OCI-LY7 (cell line): ENCODE measurements around the gene PPP1R2. TPM values are rescaled to one million over a fixed set of nuclear protein-coding genes. Genes with fewer than 3 reads are reported as not detected.

Source experiments
- BruUV-seq: library from RNA; stranded (reverse); fragments of 400-500 nt; replicated peaks from 2 replicates; lab custom pipeline; 2021; lab: Mats Ljungman, UMichigan
- CTCF ChIA-PET: fragments of 300-600 bp; sonication (Branson Sonifier 250); formaldehyde crosslinking; loops from one replicate; lab custom pipeline; 2022; ENCODE audit warnings: antibody characterized with exemption; ENCODE audit not compliant: unreplicated experiment; lab: Charles Lee
- POLR2A ChIA-PET: fragments of 300-600 bp; sonication (Branson Sonifier 250); formaldehyde crosslinking; loops from one replicate; lab custom pipeline; 2022; ENCODE audit warnings: antibody characterized with exemption; lab: Charles Lee
- DNase-seq: peaks from one replicate; pipeline ENCODE4 v3.0.0-alpha.2; 2015; ENCODE audit warnings: low spot score
- H2AFZ ChIP-seq: fragments of 200-600 bp; sonication (generic), shearing (Covaris generic); 2 replicates; pipeline ENCODE4 v1.6.1; 2014; ENCODE audit warnings: mild to moderate bottlenecking, antibody characterized with exemption, low read length, moderate library complexity
- H3K27ac ChIP-seq: fragments of 200-600 bp; sonication (generic); 2 replicates; pipeline ENCODE4 v1.5.1; 2014; ENCODE audit warnings: mixed run types, low read depth, mild to moderate bottlenecking, moderate library complexity, low read length, inconsistent platforms; ENCODE audit not compliant: poor library complexity, severe bottlenecking
- H3K36me3 ChIP-seq: fragments of 200-600 bp; sonication (generic); 2 replicates; pipeline ENCODE4 v1.6.1; 2014; ENCODE audit warnings: mild to moderate bottlenecking, antibody characterized with exemption, low read length, moderate library complexity, mixed read lengths; ENCODE audit not compliant: insufficient read depth
- H3K4me1 ChIP-seq: fragments of 200-600 bp; sonication (generic); 2 replicates; pipeline ENCODE4 v1.5.1; 2014; ENCODE audit warnings: mild to moderate bottlenecking, low read length; ENCODE audit not compliant: insufficient read depth, poor library complexity, severe bottlenecking
- H3K4me2 ChIP-seq: fragments of 200-600 bp; sonication (generic); 2 replicates; pipeline ENCODE4 v1.6.1; 2014; ENCODE audit warnings: mild to moderate bottlenecking, low read length
- H3K4me3 ChIP-seq: fragments of 200-600 bp; sonication (generic); 2 replicates; pipeline ENCODE4 v1.5.1; 2014; ENCODE audit warnings: mild to moderate bottlenecking, low read depth, low read length; ENCODE audit not compliant: poor library complexity, severe bottlenecking
- H3K79me2 ChIP-seq: fragments of 200-600 bp; sonication (generic); 2 replicates; pipeline ENCODE4 v1.6.1; 2016; ENCODE audit warnings: low read depth, mild to moderate bottlenecking, low read length, moderate library complexity, mixed read lengths; ENCODE audit not compliant: insufficient read depth
- H3K9me2 ChIP-seq: fragments of 200-600 bp; sonication (generic); 2 replicates; pipeline ENCODE4 v1.6.1; 2016; ENCODE audit warnings: mild to moderate bottlenecking, low read length, mixed read lengths; ENCODE audit not compliant: insufficient read depth
- H3K9me3 ChIP-seq: fragments of 200-600 bp; sonication (generic); 2 replicates; pipeline ENCODE4 v1.6.1; 2014; ENCODE audit warnings: mild to moderate bottlenecking, mixed run types, low read length, mixed read lengths
- H4K20me1 ChIP-seq: fragments of 200-600 bp; sonication (generic); 2 replicates; pipeline ENCODE4 v1.6.1; 2014; ENCODE audit warnings: mild to moderate bottlenecking, antibody characterized with exemption, low read length, moderate library complexity, mixed read lengths; ENCODE audit not compliant: insufficient read depth
- CTCF ChIP-seq: fragments of 200-600 bp; sonication (generic); conservative IDR thresholded peaks from 2 replicates; pipeline ENCODE4 v1.5.1; 2014; ENCODE audit warnings: mild to moderate bottlenecking, antibody characterized with exemption, low read length, moderate library complexity, mixed read lengths
- EZH2phosphoT487 ChIP-seq: fragments of 200-600 bp; sonication (generic); IDR thresholded peaks from 2 replicates; pipeline ENCODE4 v1.6.1; 2018; ENCODE audit warnings: low read depth, borderline replicate concordance, mild to moderate bottlenecking, mixed run types, antibody characterized with exemption, low read length, moderate library complexity, mixed read lengths
- intact Hi-C: fragments of 100-400 bp; cut with micrococcal nuclease; formaldehyde crosslinking; loops from one replicate; pipeline ENCODE4 v1.10.0; 2022; ENCODE audit not compliant: unreplicated experiment
- total RNA-seq, 2 experiments: library from RNA; depleted of rRNA in 1 of 2; stranded (reverse); fragments of >200 nt in 1 of 2; shearing (Covaris generic) in 1 of 2; gene quantifications; 2 replicates each; pipeline ENCODE4 v1.2.3, GENCODE V29; 2014 to 2022

The PPP1R2 gene
- total RNA-seq, 2 experiments from 2014 or later, result 91.9 to 239 TPM

- Histone ChIP-seq H3K4me3 (no peak overlapping the region), H3K27ac (no peak overlapping the region), H3K9me3 (no peaks in the 10 kb centered on the region), H4K20me1 (no peaks in the 10 kb centered on the region), H3K4me2 (no peak overlapping the region), H2AFZ (no peak overlapping the region), H3K9me2 (no peaks in the 10 kb centered on the region), H3K4me1 (peaks cover 3% of the 10 kb centered on the region), H3K79me2 (no peaks in the 10 kb centered on the region), H3K36me3 (no peaks in the 10 kb centered on the region)
- CTCF ChIA-PET, result no interaction called here
- POLR2A ChIA-PET, result interaction anchor here (1.5 to 2.2 kb wide), 2 partner anchors 15 to 17 kb away, joined by 3 to 9 read pairs; no protein-coding TSS in a partner anchor
- intact Hi-C loops, result no loop called here
- no TSS peak for BruUV-seq
- peak; percentile 10 for DNase-seq
- TF ChIP-seq CTCF (no peak), EZH2phosphoT487 (no peak)
These were observed 39.8 kb upstream of the PPP1R2 start for GRCh38 chr3:195582947-195583346.

- ChIA-PET CTCF (interaction anchor here (0.6 to 1.0 kb wide), 2 partner anchors 33 to 1159 kb away, joined by 3 to 4 read pairs; no protein-coding TSS in a partner anchor), POLR2A (interaction anchor here (0.6 to 2.2 kb wide), 3 partner anchors 13 to 645 kb away, joined by 3 to 9 read pairs (median 9); no protein-coding TSS in a partner anchor)
- intact Hi-C loops, result no loop called here
- Histone ChIP-seq H2AFZ (no peak overlapping the region), H3K4me1 (peaks cover 3% of the 10 kb centered on the region), H3K36me3 (no peaks in the 10 kb centered on the region), H3K27ac (no peak overlapping the region), H3K4me3 (no peak overlapping the region), H3K4me2 (no peak overlapping the region), H4K20me1 (no peaks in the 10 kb centered on the region), H3K9me2 (no peaks in the 10 kb centered on the region), H3K79me2 (no peaks in the 10 kb centered on the region), H3K9me3 (no peaks in the 10 kb centered on the region)
- DNase-seq, result no peak
- no TSS peak for BruUV-seq
- TF ChIP-seq CTCF (no peak), EZH2phosphoT487 (no peak)
These were observed 37.8 kb upstream of the PPP1R2 start for GRCh38 chr3:195580744-195581443.

- H3K9me3 ChIP-seq, result no peaks in the 10 kb centered on the region
- peaks cover 3% of the 10 kb centered on the region for H3K4me1 ChIP-seq
- no peak overlapping the region for H3K27ac ChIP-seq
- CTCF ChIA-PET, result interaction anchor here (0.5 kb wide), 1 partner anchor 839 kb away, joined by 3 read pairs; no protein-coding TSS in a partner anchor
- no peaks in the 10 kb centered on the region for H3K36me3 ChIP-seq
- no peak overlapping the region for H3K4me2 ChIP-seq
- TF ChIP-seq CTCF (no peak), EZH2phosphoT487 (no peak)
- no peaks in the 10 kb centered on the region for H4K20me1 ChIP-seq
- H3K79me2 ChIP-seq, result no peaks in the 10 kb centered on the region
- POLR2A ChIA-PET, result no interaction called here
- no peak overlapping the region for H3K4me3 ChIP-seq
- DNase-seq, result no peak
- no peak overlapping the region for H2AFZ ChIP-seq
- intact Hi-C loops, result no loop called here
- no peaks in the 10 kb centered on the region for H3K9me2 ChIP-seq
- no TSS peak for BruUV-seq
These were observed 36.2 kb upstream of the PPP1R2 start for GRCh38 chr3:195579281-195579680.
